K562 (cell line): ENCODE data around the gene HSD11B1L. TPM values are rescaled to one million over a fixed set of nuclear protein-coding genes. Genes with fewer than 3 reads are reported as not detected.

Experiments used
- CEBPB ChIP-seq: fragments of 450-650 bp; IDR thresholded peaks from 2 replicates; pipeline ENCODE4 v1.6.1; 2016; ENCODE audit warnings: missing genetic modification characterization, missing compliant biosample characterization
- CREB1 ChIP-seq, 2 experiments: sonication (generic) in 1 of 2; formaldehyde crosslinking in 1 of 2; IDR thresholded peaks; 2 replicates each; pipeline versions ENCODE4 v1.6.1 to v1.8.0; 2012 to 2022; ENCODE audit warnings: inconsistent platforms in 1 of 2, mild to moderate bottlenecking in 1 of 2, missing genetic modification reagents in 1 of 2, moderate library complexity in 1 of 2
- DIDO1 ChIP-seq: fragments of 450-650 bp; IDR thresholded peaks from 2 replicates; pipeline ENCODE4 v1.6.1; 2016; ENCODE audit warnings: low read depth, missing biosample characterization, missing genetic modification characterization
- FOXJ2 ChIP-seq: fragments of 200-800 bp; sonication (Bioruptor generic); IDR thresholded peaks from 2 replicates; pipeline ENCODE4 v1.6.1; 2016; ENCODE audit warnings: missing genetic modification characterization, missing compliant biosample characterization
- MECOM ChIP-seq: fragments of 250-450 bp; sonication (Bioruptor Pico); IDR thresholded peaks from 2 replicates; pipeline ENCODE4 v1.8.0; 2022; ENCODE audit warnings: inconsistent platforms
- POLR2AphosphoS5 ChIP-seq: IDR thresholded peaks from 2 replicates; pipeline ENCODE4 v1.6.1; 2011; ENCODE audit warnings: mild to moderate bottlenecking, low read depth, low read length, moderate library complexity; ENCODE audit not compliant: control insufficient read depth, insufficient read depth
- POLR2B ChIP-seq: fragments of 450-650 bp; IDR thresholded peaks from 2 replicates; pipeline ENCODE4 v1.6.1; 2018; ENCODE audit warnings: low read depth; ENCODE audit not compliant: partially characterized antibody
- U2AF1 ChIP-seq: fragments of 200-400 bp; formaldehyde crosslinking; optimal IDR thresholded peaks from 2 replicates; pipeline ENCODE3; 2017; ENCODE audit warnings: mild to moderate bottlenecking, low read depth, low read length, moderate library complexity
- polyA plus RNA-seq, 8 experiments: library from polyadenylated mRNA; depleted of rRNA in 4 of 8; stranded (reverse) in 5 of 8; unstranded in 3 of 8; fragments of >200 nt; fragmentation: Nextera tagmentation in 2 of 8; fragmentation: Illumina TruSeq in 1 of 8; extraction: Ambion mirVana in 2 of 8; extraction: Trizol in 1 of 8; gene quantifications; 2 replicates each; pipeline versions ENCODE4 v1.2.1 to v1.2.3, GENCODE V29; 2011 to 2014; ENCODE audit warnings: inconsistent platforms in 1 of 8, missing spikeins in 1 of 8
- total RNA-seq, 7 experiments: library from RNA; depleted of rRNA in 6 of 7; stranded (reverse); fragments of >200 nt in 6 of 7; fragmentation: Illumina TruSeq in 2 of 7; extraction: Trizol in 2 of 7; gene quantifications; 2 replicates each; pipeline versions ENCODE4 v1.2.1 to v1.2.3, GENCODE V29; 2011 to 2021; ENCODE audit warnings: low replicate concordance in 1 of 7
- TF ChIP-seq, protein P1 (sequence below), 2 experiments: fragments of 450-650 bp; conservative IDR thresholded peaks; 2 replicates each; pipeline ENCODE4 v1.6.1; 2017; ENCODE audit warnings: mild to moderate bottlenecking in 2 of 2, moderate library complexity in 2 of 2
- TF ChIP-seq, protein P2 (sequence below), 2 experiments: fragments of 450-650 bp; IDR thresholded peaks; 2 replicates each; pipeline ENCODE4 v1.6.1; 2016; ENCODE audit warnings: mild to moderate bottlenecking in 2 of 2, borderline replicate concordance in 1 of 2, low read depth in 1 of 2, moderate library complexity in 1 of 2
- TF ChIP-seq, protein P3 (sequence below), 3 experiments: IDR thresholded peaks in 2 of 3; conservative IDR thresholded peaks in 1 of 3; 2 replicates each; pipeline ENCODE4 v1.5.1; 2011 to 2012; ENCODE audit warnings: low read length in 3 of 3, mild to moderate bottlenecking in 3 of 3, control low read depth in 2 of 3, improper control_type of control experiment in 1 of 3, inconsistent platforms in 1 of 3, low read depth in 1 of 3, mixed read lengths in 1 of 3, moderate library complexity in 1 of 3; ENCODE audit not compliant: insufficient read depth in 2 of 3
- TF ChIP-seq, protein P4 (sequence below): sonication (generic); formaldehyde crosslinking; IDR thresholded peaks from 2 replicates; pipeline ENCODE4 v1.8.0; 2022; ENCODE audit warnings: mild to moderate bottlenecking, low read depth, missing genetic modification reagents

Gene HSD11B1L
- total and polyA plus RNA-seq, 9 of the 15 experiments (the other 6 are each of a cell fraction or from before 2014, with no cell fraction given): 0.31 to 7.7 (median 2.3) TPM

DNA sequence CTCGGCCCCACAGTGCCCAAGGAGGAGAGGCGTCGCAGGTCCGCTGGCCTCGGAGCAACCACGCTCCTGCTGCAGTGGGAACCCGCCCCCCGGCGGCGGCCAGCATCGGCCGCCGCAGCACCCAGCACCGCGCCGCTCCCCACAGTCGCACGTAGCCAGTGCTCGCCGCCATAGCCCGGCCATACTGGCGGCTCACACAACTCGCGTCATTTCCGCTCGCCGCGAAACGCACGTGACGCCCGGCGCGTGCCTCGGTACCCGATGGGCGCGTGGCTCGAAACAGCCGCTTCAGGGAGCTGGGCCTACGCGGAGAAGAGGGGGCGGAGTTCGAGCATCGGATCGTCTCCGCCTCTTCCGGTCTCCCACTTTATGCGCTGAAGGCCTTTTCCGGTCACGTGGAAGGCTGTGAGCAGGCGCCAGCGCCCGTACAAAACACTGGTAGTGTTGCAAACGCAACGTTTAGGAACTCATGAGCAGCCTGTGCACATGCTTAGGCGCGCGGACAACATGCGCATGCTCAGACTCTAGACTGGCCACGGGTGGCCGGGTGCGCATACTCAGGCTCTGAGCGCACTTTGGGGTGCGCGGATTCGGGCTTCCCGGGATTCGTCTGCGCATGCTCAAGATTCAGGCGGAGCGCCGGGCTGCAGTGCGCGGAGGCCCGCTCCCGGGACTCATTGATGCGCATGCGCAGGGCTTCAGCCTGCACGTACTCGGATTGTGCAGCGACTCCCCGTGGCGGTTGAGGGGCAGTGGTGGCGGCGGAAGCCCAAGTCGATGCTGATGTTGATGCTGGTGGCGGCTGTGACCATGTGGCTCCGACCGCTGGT is 39.3 kb downstream of the HSD11B1L start, which contains the start of the genes CATSPERD and LONP1 (continued):
- peak; percentile 92 for TF ChIP-seq POLR2B
- peak; percentile 96 for TF ChIP-seq U2AF1
- TF ChIP-seq, protein P1, sequence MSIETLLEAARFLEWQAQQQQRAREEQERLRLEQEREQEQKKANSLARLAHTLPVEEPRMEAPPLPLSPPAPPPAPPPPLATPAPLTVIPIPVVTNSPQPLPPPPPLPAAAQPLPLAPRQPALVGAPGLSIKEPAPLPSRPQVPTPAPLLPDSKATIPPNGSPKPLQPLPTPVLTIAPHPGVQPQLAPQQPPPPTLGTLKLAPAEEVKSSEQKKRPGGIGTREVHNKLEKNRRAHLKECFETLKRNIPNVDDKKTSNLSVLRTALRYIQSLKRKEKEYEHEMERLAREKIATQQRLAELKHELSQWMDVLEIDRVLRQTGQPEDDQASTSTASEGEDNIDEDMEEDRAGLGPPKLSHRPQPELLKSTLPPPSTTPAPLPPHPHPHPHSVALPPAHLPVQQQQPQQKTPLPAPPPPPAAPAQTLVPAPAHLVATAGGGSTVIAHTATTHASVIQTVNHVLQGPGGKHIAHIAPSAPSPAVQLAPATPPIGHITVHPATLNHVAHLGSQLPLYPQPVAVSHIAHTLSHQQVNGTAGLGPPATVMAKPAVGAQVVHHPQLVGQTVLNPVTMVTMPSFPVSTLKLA (conservative IDR thresholded peaks at IDR 0.05): peak; percentile 100
- TF ChIP-seq, protein P2, sequence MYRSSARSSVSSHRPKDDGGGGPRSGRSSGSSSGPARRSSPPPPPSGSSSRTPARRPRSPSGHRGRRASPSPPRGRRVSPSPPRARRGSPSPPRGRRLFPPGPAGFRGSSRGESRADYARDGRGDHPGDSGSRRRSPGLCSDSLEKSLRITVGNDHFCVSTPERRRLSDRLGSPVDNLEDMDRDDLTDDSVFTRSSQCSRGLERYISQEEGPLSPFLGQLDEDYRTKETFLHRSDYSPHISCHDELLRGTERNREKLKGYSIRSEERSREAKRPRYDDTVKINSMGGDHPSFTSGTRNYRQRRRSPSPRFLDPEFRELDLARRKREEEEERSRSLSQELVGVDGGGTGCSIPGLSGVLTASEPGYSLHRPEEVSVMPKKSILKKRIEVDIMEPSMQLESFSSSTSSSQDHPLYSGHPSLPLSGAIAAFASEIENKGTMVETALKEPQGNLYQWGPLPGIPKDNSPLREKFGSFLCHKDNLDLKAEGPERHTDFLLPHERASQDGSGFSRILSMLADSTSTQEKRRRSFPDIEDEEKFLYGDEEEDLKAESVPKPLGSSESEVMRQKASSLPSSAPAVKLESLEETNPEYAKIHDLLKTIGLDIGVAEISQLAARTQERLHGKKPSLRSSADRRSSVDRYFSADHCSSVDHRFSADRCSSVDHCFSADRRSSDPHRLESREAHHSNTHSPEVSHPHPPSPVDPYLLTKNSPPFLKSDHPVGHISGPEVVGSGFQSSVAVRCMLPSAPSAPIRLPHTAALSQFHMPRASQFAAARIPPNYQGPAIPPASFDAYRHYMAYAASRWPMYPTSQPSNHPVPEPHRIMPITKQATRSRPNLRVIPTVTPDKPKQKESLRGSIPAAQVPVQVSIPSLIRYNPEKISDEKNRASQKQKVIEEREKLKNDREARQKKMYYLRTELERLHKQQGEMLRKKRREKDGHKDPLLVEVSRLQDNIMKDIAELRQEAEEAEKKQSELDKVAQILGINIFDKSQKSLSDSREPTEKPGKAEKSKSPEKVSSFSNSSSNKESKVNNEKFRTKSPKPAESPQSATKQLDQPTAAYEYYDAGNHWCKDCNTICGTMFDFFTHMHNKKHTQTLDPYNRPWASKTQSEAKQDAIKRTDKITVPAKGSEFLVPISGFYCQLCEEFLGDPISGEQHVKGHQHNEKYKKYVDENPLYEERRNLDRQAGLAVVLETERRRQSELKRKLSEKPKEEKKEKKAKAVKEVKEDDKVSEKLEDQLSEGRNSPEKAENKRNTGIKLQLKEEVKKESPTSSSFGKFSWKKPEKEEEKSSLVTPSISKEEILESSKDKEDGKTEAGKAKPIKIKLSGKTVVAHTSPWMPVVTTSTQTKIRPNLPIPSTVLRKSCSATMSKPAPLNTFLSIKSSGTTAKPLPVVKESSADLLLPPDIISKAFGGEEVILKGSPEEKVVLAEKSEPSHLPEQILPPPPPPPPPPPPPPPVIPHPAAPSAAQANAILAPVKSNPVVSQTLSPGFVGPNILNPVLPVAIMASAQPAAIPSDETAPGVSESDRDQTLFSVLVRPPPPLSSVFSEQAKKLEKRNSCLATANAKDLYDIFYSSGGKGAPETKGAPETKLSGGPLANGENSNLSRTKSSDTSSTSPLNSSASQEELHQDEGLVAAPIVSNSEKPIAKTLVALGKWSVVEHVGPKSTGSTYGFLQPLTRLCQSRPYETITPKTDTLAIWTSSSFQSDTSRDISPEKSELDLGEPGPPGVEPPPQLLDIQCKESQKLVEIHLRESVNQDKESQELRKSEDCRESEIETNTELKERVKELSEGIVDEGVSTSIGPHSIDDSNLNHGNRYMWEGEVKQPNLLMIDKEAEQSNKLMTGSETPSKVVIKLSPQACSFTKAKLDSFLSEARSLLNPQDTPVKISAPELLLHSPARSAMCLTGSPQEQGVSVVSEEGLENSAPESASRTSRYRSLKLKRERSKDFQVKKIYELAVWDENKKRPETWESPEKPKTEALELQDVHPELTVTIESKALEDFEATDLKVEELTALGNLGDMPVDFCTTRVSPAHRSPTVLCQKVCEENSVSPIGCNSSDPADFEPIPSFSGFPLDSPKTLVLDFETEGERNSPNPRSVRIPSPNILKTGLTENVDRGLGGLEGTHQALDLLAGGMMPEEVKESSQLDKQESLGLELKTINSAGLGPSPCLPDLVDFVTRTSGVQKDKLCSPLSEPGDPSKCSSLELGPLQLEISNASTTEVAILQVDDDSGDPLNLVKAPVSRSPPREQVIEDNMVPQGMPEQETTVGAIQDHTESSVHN (IDR thresholded peaks at IDR 0.05; ENCODE audit: borderline replicate concordance in 1 of 2, low read depth in 1 of 2): peak in 1 of 2 experiments; percentile 69; a peak in 2 of 4 replicates
- TF ChIP-seq CREB1 (IDR thresholded peaks at IDR 0.05): peak; percentile 97
- TF ChIP-seq CREB1 (CRISPR knock-in tag; IDR thresholded peaks at IDR 0.05): peak; percentile 97
- TF ChIP-seq, protein P3, sequence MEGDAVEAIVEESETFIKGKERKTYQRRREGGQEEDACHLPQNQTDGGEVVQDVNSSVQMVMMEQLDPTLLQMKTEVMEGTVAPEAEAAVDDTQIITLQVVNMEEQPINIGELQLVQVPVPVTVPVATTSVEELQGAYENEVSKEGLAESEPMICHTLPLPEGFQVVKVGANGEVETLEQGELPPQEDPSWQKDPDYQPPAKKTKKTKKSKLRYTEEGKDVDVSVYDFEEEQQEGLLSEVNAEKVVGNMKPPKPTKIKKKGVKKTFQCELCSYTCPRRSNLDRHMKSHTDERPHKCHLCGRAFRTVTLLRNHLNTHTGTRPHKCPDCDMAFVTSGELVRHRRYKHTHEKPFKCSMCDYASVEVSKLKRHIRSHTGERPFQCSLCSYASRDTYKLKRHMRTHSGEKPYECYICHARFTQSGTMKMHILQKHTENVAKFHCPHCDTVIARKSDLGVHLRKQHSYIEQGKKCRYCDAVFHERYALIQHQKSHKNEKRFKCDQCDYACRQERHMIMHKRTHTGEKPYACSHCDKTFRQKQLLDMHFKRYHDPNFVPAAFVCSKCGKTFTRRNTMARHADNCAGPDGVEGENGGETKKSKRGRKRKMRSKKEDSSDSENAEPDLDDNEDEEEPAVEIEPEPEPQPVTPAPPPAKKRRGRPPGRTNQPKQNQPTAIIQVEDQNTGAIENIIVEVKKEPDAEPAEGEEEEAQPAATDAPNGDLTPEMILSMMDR (IDR thresholded peaks at IDR 0.05 in 2 of 3, conservative IDR thresholded peaks at IDR 0.05 in 1 of 3; ENCODE audit: insufficient read depth in 2 of 3, low read depth in 1 of 3, low read length in 3 of 3): peak; percentile 92 to 96 (median 93)
- no peak for TF ChIP-seq MECOM (CRISPR knock-in tag)
- TF ChIP-seq, protein P4, sequence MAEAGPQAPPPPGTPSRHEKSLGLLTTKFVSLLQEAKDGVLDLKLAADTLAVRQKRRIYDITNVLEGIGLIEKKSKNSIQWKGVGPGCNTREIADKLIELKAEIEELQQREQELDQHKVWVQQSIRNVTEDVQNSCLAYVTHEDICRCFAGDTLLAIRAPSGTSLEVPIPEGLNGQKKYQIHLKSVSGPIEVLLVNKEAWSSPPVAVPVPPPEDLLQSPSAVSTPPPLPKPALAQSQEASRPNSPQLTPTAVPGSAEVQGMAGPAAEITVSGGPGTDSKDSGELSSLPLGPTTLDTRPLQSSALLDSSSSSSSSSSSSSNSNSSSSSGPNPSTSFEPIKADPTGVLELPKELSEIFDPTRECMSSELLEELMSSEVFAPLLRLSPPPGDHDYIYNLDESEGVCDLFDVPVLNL (CRISPR knock-in tag): peak; percentile 81; the same call in 1 of the 2 replicates
- TF ChIP-seq CEBPB: no peak
- peak; percentile 80 for TF ChIP-seq POLR2AphosphoS5
- TF ChIP-seq DIDO1 (tag): peak; percentile 64; the same call in 1 of the 2 replicates
- peak; percentile 40 for TF ChIP-seq FOXJ2 (tag)
